Lower leg skin (tissue), 3 donors: ENCODE results near the gene UGT3A2.

Source experiments
- CTCF ChIP-seq, 3 donors: fragments of 450-650 bp; IDR thresholded peaks; one replicate each; pipeline ENCODE4 v1.5.1; 2016; ENCODE audit warnings: antibody characterized with exemption in 3 of 3, mild to moderate bottlenecking in 3 of 3, moderate library complexity in 2 of 3
- POLR2A ChIP-seq, 2 donors: fragments of 450-650 bp; IDR thresholded peaks; one replicate each; pipeline ENCODE4 v1.6.1; 2016 to 2017; ENCODE audit warnings: antibody characterized with exemption in 2 of 2, mild to moderate bottlenecking in 1 of 2, moderate library complexity in 1 of 2

DNA sequence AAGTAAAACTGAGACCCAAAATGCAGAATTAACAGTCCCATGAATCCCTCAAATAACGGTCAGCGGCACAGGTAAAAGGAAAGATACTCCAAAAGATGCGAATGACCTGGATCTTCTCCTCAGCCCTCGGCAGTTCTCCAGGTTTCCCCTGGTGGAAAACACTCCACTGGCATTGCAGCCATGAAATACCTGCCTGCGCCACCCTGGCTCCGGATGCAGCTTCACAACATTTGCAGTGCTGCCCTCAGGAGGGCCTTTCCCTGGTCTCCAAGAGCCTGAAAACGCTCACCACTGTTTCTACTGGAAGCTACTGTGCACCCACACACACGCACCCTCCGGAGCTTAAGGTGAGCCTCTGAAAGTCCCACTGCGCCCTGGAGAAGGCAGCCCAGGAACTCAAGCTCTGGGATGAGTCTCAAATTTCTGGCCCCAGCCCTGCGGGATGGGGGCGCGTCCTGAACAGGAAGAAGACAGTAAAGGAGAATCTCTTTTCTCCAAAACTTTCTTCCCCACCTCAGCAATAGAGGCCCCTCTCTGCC is 612 bp downstream of the UGT3A2 start:
- TF ChIP-seq CTCF (IDR thresholded peaks at IDR 0.05) (no peak), POLR2A (IDR thresholded peaks at IDR 0.05) (no peak)
